Measurements from ENCODE around the gene FGF8. TPM values are rescaled to one million over a fixed set of nuclear protein-coding genes. Genes with fewer than 3 reads are reported as not detected.

Gene FGF8, protein sequence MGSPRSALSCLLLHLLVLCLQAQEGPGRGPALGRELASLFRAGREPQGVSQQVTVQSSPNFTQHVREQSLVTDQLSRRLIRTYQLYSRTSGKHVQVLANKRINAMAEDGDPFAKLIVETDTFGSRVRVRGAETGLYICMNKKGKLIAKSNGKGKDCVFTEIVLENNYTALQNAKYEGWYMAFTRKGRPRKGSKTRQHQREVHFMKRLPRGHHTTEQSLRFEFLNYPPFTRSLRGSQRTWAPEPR
- total RNA-seq = not detected in 2 replicates

DNA sequence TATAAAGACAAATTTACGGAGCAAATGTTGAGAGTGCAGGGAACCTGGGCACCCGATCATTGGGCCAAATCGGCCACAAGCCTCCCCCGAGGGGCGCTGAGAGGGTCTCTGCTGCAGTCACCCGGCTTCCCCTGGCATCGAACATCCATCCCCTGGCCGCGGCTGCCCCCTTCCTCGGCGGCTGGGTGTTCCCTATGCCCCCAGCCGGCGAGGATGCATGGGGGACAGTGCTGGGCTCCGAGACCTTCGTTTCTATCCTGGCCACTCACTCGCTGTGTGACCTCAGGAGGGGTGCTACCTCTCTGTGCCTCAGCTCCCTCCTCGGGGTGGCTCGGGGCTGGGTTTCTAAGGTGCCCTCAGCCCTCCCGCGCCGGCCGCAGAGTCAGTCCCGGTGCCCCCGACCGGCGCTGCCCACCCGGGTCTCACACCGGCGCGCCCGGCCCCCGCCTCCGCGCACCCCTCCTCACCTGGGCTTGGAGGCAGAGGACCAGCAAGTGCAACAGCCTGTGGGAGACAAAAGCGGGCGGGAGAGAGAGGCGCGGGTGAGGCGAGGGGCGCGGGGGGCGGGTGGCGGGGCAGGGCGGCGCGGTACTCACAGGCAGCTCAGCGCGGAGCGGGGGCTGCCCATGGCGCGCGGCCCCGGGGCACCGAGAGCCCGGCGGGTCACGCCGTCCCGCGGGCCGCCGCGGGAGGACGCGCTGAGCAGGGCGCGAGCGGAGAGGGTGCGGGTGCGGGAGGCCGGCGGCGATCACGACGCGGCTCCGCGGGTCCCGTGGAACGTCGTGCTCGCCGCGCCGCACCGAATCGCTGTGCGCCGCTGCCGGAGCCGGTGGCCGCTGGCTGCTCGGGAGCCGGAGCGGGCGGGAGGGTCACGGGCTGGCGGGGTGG is at the start of gene FGF8:
TSS of gene FGF8 (minus strand) at position 842 of the 888 bp plus-strand sequence. CDS start at position 628, 214 bp downstream.

DNA sequence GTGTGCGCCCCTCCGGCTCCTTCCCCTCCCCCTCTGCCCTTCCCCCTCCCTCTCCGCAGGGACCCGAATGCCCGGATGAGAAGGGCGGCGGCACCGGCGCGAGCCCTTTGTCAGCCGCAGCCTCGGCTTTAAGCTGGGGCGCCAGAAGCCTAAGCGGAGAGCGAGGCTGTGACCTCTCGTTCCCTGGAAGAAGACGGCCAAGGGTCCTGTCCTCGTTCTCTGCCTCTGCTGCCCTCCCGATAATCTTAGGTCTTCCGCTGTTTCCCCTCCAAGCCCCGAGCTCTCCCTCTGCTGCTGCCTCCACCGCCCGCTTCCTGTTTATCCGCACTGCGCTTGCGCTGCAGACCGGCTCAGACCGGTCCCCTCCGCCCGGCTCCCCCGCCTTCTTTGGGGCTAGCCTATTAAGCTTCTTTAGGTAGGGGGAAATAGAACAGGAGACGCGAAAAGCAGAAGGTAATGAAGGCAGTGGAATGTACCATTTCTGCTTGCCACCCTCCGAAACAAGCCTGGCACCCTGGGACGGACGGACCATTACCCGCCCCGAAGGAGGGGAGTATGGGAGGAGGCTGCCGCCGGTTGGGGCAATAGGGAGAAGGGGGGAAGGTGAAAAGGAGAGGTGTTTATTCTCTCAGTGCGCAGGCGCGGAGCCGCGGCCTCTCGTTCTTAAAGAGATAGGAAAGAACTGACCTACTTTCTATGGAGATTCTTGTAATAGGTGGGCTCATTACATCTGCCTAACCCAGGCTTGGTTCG is 42.4 kb upstream of the FGF8 start, which contains the start of gene OGA:
TSS of gene OGA (minus strand) at position 326 of the 753 bp plus-strand sequence. CDS start 422 bp downstream, outside the sequence.

DNA sequence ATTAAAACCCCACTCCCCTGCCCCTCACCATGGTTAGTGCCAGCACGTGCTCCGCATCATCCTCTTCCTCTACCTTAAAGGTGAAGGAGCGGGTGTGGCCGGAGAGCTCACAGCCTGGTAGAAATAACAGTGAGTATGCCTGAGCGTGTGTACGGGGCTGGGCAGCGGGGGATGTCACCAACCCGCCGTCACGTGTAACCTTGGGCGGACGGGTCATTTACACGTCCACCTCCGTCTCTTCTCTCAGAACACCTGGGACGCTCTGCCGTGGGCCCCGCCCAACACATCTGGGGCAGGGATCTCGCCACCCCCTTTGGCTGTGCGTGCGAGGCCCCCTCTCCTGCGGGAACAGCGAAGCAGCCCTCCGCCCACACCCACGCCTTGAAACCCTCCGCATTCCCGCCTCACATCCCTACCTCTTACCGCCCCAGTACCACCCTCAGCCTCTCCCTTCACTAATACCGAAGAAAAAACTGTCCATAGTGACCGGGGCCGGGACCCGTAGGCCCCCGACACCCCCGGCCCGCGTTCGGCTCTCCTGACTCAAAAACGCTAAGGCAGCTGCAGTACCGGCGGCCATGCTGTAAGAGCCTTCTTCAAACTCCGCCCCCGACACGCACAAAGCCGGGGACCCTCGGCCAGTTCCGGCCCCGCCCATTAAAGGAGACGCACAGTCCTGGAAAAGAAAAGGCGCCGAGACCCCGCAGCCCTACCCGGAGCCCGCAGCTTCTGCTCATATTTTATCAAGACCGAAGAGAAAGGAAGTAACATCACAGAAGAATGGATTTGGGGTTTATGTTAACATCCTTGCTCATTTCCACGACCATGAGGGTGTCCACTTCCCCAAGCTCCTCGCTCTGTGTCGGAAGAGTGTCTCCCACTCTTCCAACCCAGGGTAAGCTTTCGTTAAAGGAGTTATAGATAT is 7.2 kb upstream of the FGF8 start, which contains the start of gene NPM3:
TSS of gene NPM3 (minus strand) at position 636 of the 925 bp plus-strand sequence. CDS start at position 580, 56 bp downstream.

Other genes starting within 250 kb of the FGF8 start
- gene POLL, start 187.9 kb downstream of the FGF8 start, total RNA-seq = 16.1 and 17.5 TPM in 2 replicates
- gene DPCD, start 187.8 kb downstream of the FGF8 start, total RNA-seq = 19.8 and 33.9 TPM in 2 replicates
- 69.3 and 70.8 TPM in 2 replicates for gene FBXW4, start 80.9 kb downstream of the FGF8 start, total RNA-seq
- 44.3 and 58.3 TPM in 2 replicates for gene NPM3, start 7.3 kb upstream of the FGF8 start, total RNA-seq
- 83.8 and 126 TPM in 2 replicates for gene OGA, start 42.3 kb upstream of the FGF8 start, total RNA-seq
- 1.6 and 1.7 TPM in 2 replicates for gene KCNIP2, start 67.7 kb upstream of the FGF8 start, total RNA-seq